ENCODE measurements around the gene GPR15LG. TPM values are rescaled to one million over a fixed set of nuclear protein-coding genes. Genes with fewer than 3 reads are reported as not detected.

GPR15LG gene
- total and polyA plus RNA-seq, 10 of the 15 experiments (the other 5 are each of a cell fraction or from before 2014, with no cell fraction given): 1.1 to 12.2 (median 1.4) TPM

GRCh38 chr10:84198206-84198915 is 24.8 kb downstream of the GPR15LG start (continued):
- TF ChIP-seq WRNIP1 (IDR thresholded peaks at IDR 0.05; ENCODE audit: borderline replicate concordance, low read depth, low read length): no peak

DNA sequence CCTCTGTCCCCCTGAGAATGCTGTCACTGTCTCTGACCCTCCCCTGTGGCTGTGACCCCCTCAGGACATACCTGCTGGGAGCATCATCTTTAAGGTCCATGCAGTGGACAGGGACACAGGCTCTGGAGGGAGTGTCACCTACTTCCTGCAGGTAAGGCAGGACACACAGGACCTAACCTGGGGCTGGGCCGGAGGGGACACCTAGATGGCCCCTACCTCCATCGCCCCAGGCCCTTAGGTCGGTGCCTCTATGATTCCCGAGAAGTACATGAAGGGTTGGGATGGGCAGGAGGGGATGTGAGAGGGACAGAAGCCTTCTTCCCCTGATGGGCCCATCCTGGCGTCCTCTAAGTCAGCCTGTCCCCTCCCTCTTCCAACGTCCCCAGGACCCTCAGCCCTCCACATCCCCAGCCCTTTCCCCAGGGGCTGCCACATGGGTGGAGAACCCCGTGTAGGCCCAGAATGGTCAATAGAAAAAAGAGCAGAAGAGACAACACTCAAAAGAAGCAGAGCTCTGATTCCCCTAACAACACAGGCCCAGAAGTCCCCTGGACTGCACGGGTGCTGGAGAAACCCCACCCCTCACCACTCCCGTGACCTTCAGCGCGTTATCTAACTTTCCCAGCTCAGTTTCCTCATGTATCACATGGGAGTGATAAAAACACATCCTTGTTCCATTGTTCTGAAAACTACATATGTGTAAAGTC is 27.1 kb downstream of the GPR15LG start:
- Histone ChIP-seq H3K9me3 (replicated peaks; ENCODE audit: control insufficient read depth, insufficient read depth, low read length) (no peaks in the 10 kb centered on the region), H3K27me3 (replicated peaks in 1 of 2; ENCODE audit: control insufficient read depth in 2 of 2, insufficient read depth in 2 of 2, low read length in 1 of 2) (peaks cover 1 to 4% of the 10 kb centered on the region in 2 experiments; a peak in 3 of 4 replicates), H3K4me2 (ENCODE audit: control insufficient read depth, insufficient read depth) (no peak overlapping the region), H3K4me1 (ENCODE audit: control insufficient read depth, insufficient read depth, low read length) (no peaks in the 10 kb centered on the region), H4K20me1 (ENCODE audit: control insufficient read depth, insufficient read depth) (peaks cover under 1% of the 10 kb centered on the region; the same call in 1 of the 2 replicates), H3K79me2 (ENCODE audit: control insufficient read depth, insufficient read depth, low read length) (no peaks in the 10 kb centered on the region), H3K4me3 (no peak overlapping the region), H3K27ac (ENCODE audit: control insufficient read depth, insufficient read depth) (no peak overlapping the region), H3K36me3 (ENCODE audit: control insufficient read depth in 2 of 2, insufficient read depth in 2 of 2, low read length in 1 of 2) (no peaks in the 10 kb centered on the region), H3K9ac (ENCODE audit: control insufficient read depth, insufficient read depth, low read length) (no peak overlapping the region), H2AFZ (ENCODE audit: control insufficient read depth, low read depth, low read length) (no peak overlapping the region)
- RAD21 ChIA-PET (ENCODE audit: unreplicated experiment): interaction anchor here (0.6 to 3.6 kb wide), 7 partner anchors 28 to 62 kb away, joined by 3 to 74 read pairs (median 3); partner anchors contain the start of genes GHITM and GPR15LG
- POLR2A ChIA-PET: no interaction called here
- intact Hi-C loops (cut with micrococcal nuclease; ENCODE audit: unreplicated experiment) (no loop called here), in situ Hi-C loops (cut with MboI) (loop anchor here (10.0 kb wide), 1 partner anchor 56 kb away; no protein-coding TSS in a partner anchor)
- FAIRE-seq: no peak
- CTCF ChIA-PET: interaction anchor here (1.3 to 28.3 kb wide), 4 partner anchors 14 to 141 kb away, joined by 3 to 788 read pairs (median 21); partner anchors contain the start of gene GHITM
- TF ChIP-seq BHLHE40 (IDR thresholded peaks at IDR 0.05; ENCODE audit: borderline replicate concordance in 1 of 2, low read depth in 2 of 2, low read length in 1 of 2) (peak in 1 of 2 experiments; percentile 25; a peak in 1 of 4 replicates), CBX3 (IDR thresholded peaks at IDR 0.05; ENCODE audit: borderline replicate concordance, low read depth) (no peak), SMAD1 (IDR thresholded peaks at IDR 0.05; ENCODE audit: low read depth, partially characterized antibody) (no peak), KAT2A (conservative IDR thresholded peaks at IDR 0.05; ENCODE audit: control insufficient read depth, low read depth, low read length) (no peak)
- TF ChIP-seq, protein P1, sequence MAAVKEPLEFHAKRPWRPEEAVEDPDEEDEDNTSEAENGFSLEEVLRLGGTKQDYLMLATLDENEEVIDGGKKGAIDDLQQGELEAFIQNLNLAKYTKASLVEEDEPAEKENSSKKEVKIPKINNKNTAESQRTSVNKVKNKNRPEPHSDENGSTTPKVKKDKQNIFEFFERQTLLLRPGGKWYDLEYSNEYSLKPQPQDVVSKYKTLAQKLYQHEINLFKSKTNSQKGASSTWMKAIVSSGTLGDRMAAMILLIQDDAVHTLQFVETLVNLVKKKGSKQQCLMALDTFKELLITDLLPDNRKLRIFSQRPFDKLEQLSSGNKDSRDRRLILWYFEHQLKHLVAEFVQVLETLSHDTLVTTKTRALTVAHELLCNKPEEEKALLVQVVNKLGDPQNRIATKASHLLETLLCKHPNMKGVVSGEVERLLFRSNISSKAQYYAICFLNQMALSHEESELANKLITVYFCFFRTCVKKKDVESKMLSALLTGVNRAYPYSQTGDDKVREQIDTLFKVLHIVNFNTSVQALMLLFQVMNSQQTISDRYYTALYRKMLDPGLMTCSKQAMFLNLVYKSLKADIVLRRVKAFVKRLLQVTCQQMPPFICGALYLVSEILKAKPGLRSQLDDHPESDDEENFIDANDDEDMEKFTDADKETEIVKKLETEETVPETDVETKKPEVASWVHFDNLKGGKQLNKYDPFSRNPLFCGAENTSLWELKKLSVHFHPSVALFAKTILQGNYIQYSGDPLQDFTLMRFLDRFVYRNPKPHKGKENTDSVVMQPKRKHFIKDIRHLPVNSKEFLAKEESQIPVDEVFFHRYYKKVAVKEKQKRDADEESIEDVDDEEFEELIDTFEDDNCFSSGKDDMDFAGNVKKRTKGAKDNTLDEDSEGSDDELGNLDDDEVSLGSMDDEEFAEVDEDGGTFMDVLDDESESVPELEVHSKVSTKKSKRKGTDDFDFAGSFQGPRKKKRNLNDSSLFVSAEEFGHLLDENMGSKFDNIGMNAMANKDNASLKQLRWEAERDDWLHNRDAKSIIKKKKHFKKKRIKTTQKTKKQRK (IDR thresholded peaks at IDR 0.05; ENCODE audit: low read depth, low read length): no peak
- no peak for DNase-seq (ENCODE audit: low read depth, low spot score)
- WGBS (ENCODE audit: insufficient coverage, insufficient replicate concordance, low lambda C conversion rate, missing lambda C conversion rate): 32% methylated on average over 11 of the region's 11 CpGs
- ATAC-seq: no peak
- SMC1A ChIA-PET (ENCODE audit: uncharacterized antibody, unreplicated experiment): interaction anchor here (1.1 to 15.0 kb wide), 6 partner anchors 23 to 56 kb away, joined by 3 to 155 read pairs (median 6); no protein-coding TSS in a partner anchor
- BruUV-seq (replicated peaks): no TSS peak

All from GM12878 (cell line).